Esophagus (tissue), 2 donors: Measurements from ENCODE around the gene MYO16. TPM values are rescaled to one million over a fixed set of nuclear protein-coding genes. Genes with fewer than 3 reads are reported as not detected.
"Not testable (repeated sequence)": the region's sequence is repeated elsewhere in the genome, so short reads cannot be mapped to it uniquely, and the experiment has no call there.

Experiments
- H3K27ac ChIP-seq, 2 donors: one replicate each; pipeline ENCODE4 v1.5.1; 2013; ENCODE audit warnings: low read depth in 2 of 2, mild to moderate bottlenecking in 2 of 2, inconsistent platforms in 1 of 2, low read length in 1 of 2, moderate library complexity in 1 of 2
- H3K27me3 ChIP-seq, 2 donors: one replicate each; pipeline ENCODE4 v1.6.1; 2013; ENCODE audit warnings: low read length in 2 of 2, control low read depth in 1 of 2, mild to moderate bottlenecking in 1 of 2; ENCODE audit not compliant: insufficient read depth in 2 of 2, control insufficient read depth in 1 of 2
- H3K36me3 ChIP-seq, 2 donors: one replicate each; pipeline ENCODE4 v1.6.1; 2013; ENCODE audit warnings: low read length in 1 of 2; ENCODE audit not compliant: control insufficient read depth in 2 of 2, insufficient read depth in 2 of 2
- H3K4me1 ChIP-seq, 2 donors: one replicate each; pipeline ENCODE4 v1.6.1; 2013; ENCODE audit warnings: low read length in 1 of 2; ENCODE audit not compliant: control insufficient read depth in 2 of 2, insufficient read depth in 2 of 2
- H3K4me3 ChIP-seq, 2 donors: one replicate each; pipeline ENCODE4 v1.5.1; 2013; ENCODE audit warnings: low read length in 2 of 2, mild to moderate bottlenecking in 2 of 2, low read depth in 1 of 2, moderate library complexity in 1 of 2
- H3K9me3 ChIP-seq, 2 donors: one replicate each; pipeline ENCODE4 v1.6.1; 2013; ENCODE audit warnings: mild to moderate bottlenecking in 2 of 2, low read depth in 1 of 2, low read length in 1 of 2, moderate library complexity in 1 of 2; ENCODE audit not compliant: control insufficient read depth in 2 of 2, insufficient read depth in 1 of 2
- WGBS, 2 donors: extraction: QIAGEN DNeasy Blood & Tissue Kit; methylation state at CpG; one replicate each; pipeline ENCODE4 v1.1.7; 2013; 5-methylcytosine and 5-hydroxymethylcytosine counted together
- polyA plus RNA-seq, 2 donors: library from polyadenylated mRNA; stranded (reverse); fragments of 200-250 nt; gene quantifications; one replicate each; pipeline ENCODE4 v1.2.3, GENCODE V29; 2013
- donor health status: healthy with polysubstance abuse.
- donor health status: Bipolar disorder and iron deficiency.

MYO16 gene
- polyA plus RNA-seq, 2 donors = 0.06 to 0.18 TPM

GRCh38 chr13:108889324-108889984 is 260.0 kb downstream of the MYO16 start:
- Histone ChIP-seq H3K27ac (no peak overlapping the region), H3K27me3 (no peaks in the 10 kb centered on the region), H3K4me1 (no peaks in the 10 kb centered on the region), H3K36me3 (no peaks in the 10 kb centered on the region), H3K9me3 (no peaks in the 10 kb centered on the region), H3K4me3 (no peak overlapping the region)
- WGBS, 2 donors = 71 to 75% methylated on average over 2 of the region's 2 CpGs

- H3K27ac ChIP-seq = no peak overlapping the region
- H3K4me1 ChIP-seq = no peaks in the 10 kb centered on the region
- no peak overlapping the region for H3K4me3 ChIP-seq
- WGBS, 2 donors = 4 to 6% methylated on average over 5 of the region's 5 CpGs
- no peaks in the 10 kb centered on the region for H3K36me3 ChIP-seq
- H3K27me3 ChIP-seq = no peaks in the 10 kb centered on the region
- no peaks in the 10 kb centered on the region for H3K9me3 ChIP-seq
Measured at GRCh38 chr13:108895220-108895704, 265.9 kb downstream of the MYO16 start.

- no peaks in the 10 kb centered on the region for H3K36me3 ChIP-seq
- H3K4me3 ChIP-seq = no peak overlapping the region
- no peaks in the 10 kb centered on the region for H3K4me1 ChIP-seq
- no peaks in the 10 kb centered on the region for H3K27me3 ChIP-seq
- H3K27ac ChIP-seq = no peak overlapping the region
- WGBS, 2 donors = 37 to 56% methylated on average over 8 of the region's 8 CpGs
- no peaks in the 10 kb centered on the region for H3K9me3 ChIP-seq
Measured at GRCh38 chr13:108897955-108898354, 268.5 kb downstream of the MYO16 start.

GRCh38 chr13:108902405-108903155 is 273.2 kb downstream of the MYO16 start:
- Histone ChIP-seq H3K9me3 (no peaks in the 10 kb centered on the region), H3K36me3 (no peaks in the 10 kb centered on the region), H3K4me1 (no peaks in the 10 kb centered on the region), H3K27ac (no peak overlapping the region), H3K4me3 (no peak overlapping the region), H3K27me3 (no peaks in the 10 kb centered on the region)
- WGBS, 2 donors = 57 to 60% methylated on average over 7 of the region's 7 CpGs

- WGBS, 2 donors = 31 to 37% methylated on average over 1 of the region's 1 CpG
- no peak overlapping the region for H3K4me3 ChIP-seq
- H3K36me3 ChIP-seq = no peaks in the 10 kb centered on the region
- H3K27me3 ChIP-seq = no peaks in the 10 kb centered on the region
- no peaks in the 10 kb centered on the region for H3K9me3 ChIP-seq
- H3K27ac ChIP-seq = no peak overlapping the region
- no peaks in the 10 kb centered on the region for H3K4me1 ChIP-seq
Measured at GRCh38 chr13:108903613-108904012, 274.2 kb downstream of the MYO16 start.

GRCh38 chr13:108911807-108912206 is 282.4 kb downstream of the MYO16 start:
- H3K36me3 ChIP-seq = no peaks in the 10 kb centered on the region
- 59 to 78% methylated on average over 2 of the region's 2 CpGs for WGBS, 2 donors
- H3K9me3 ChIP-seq = no peaks in the 10 kb centered on the region

GRCh38 chr13:108913731-108914130 is 284.3 kb downstream of the MYO16 start:
- H3K4me1 ChIP-seq, H3K27me3 ChIP-seq, H3K36me3 ChIP-seq, H3K27ac ChIP-seq, H3K9me3 ChIP-seq, H3K4me3 ChIP-seq: not testable (repeated sequence)
- 72 to 78% methylated on average over 4 of the region's 4 CpGs for WGBS, 2 donors

More at GRCh38 chr13:108911807-108912206, 282.4 kb downstream of the MYO16 start:
- Histone ChIP-seq H3K27me3 (no peaks in the 10 kb centered on the region), H3K4me1 (peaks cover 0 to 2% of the 10 kb centered on the region in 2 donors), H3K4me3 (no peak overlapping the region), H3K27ac (no peak overlapping the region)

- Histone ChIP-seq H3K4me3 (no peak overlapping the region), H3K27ac (no peak overlapping the region)
Measured at GRCh38 chr13:108915095-108915633, 285.8 kb downstream of the MYO16 start.

GRCh38 chr13:108915634-108916512 is 286.5 kb downstream of the MYO16 start:
- Histone ChIP-seq H3K4me3 (no peak overlapping the region), H3K9me3 (no peaks in the 10 kb centered on the region), H3K36me3 (no peaks in the 10 kb centered on the region), H3K27ac (peak overlapping the region; percentile 86 to 89), H3K27me3 (no peaks in the 10 kb centered on the region), H3K4me1 (peaks cover 4 to 6% of the 10 kb centered on the region in 2 donors)
- 15 to 20% methylated on average over 9 of the region's 9 CpGs for WGBS, 2 donors

More at GRCh38 chr13:108915095-108915633, 285.8 kb downstream of the MYO16 start:
- Histone ChIP-seq H3K27me3 (no peaks in the 10 kb centered on the region), H3K4me1 (peaks cover 4 to 6% of the 10 kb centered on the region in 2 donors), H3K9me3 (no peaks in the 10 kb centered on the region), H3K36me3 (no peaks in the 10 kb centered on the region)
- 20 to 24% methylated on average over 7 of the region's 7 CpGs for WGBS, 2 donors
